Myocyte (in vitro differentiated cells): Measurements from ENCODE around the gene ZNF678. TPM values are rescaled to one million over a fixed set of nuclear protein-coding genes. Genes with fewer than 3 reads are reported as not detected.
A peak's percentile ranks its signal among the peaks of the same experiment; 100 is the strongest.
"Not testable (repeated sequence)": the region's sequence is repeated elsewhere in the genome, so short reads cannot be mapped to it uniquely, and the experiment has no call there.

Source experiments
- DNase-seq: peaks from one replicate; pipeline ENCODE4 v3.0.0-alpha.2; 2012; ENCODE audit warnings: low read depth
- total RNA-seq: library from RNA; depleted of rRNA; stranded (reverse); fragments of >200 nt; gene quantifications from 2 replicates; pipeline ENCODE4 v1.2.3, GENCODE V29; 2014

ZNF678 gene
- total RNA-seq, 1 donor from 2014 or later, result 5.3 TPM

- no peak for DNase-seq
These were observed 13.5 kb upstream of the ZNF678 start for GRCh38 chr1:227549892-227550291.

GRCh38 chr1:227551881-227552280, 11.5 kb upstream of the ZNF678 start:
- DNase-seq, result not testable (repeated sequence)

- no peak for DNase-seq
These were observed 7.1 kb upstream of the ZNF678 start for GRCh38 chr1:227556288-227556687.

GRCh38 chr1:227557962-227558725, 5.2 kb upstream of the ZNF678 start:
- no peak for DNase-seq

- DNase-seq, result no peak
These were observed 4.6 kb upstream of the ZNF678 start for GRCh38 chr1:227558732-227559262.

- DNase-seq, result no peak
These were observed 3.9 kb upstream of the ZNF678 start for GRCh38 chr1:227559499-227559898.

- no peak for DNase-seq
These were observed 3.4 kb upstream of the ZNF678 start for GRCh38 chr1:227559926-227560325.

- no peak for DNase-seq
These were observed 2.8 kb upstream of the ZNF678 start for GRCh38 chr1:227560393-227561173.

- DNase-seq, result no peak
These were observed 2.0 kb upstream of the ZNF678 start for GRCh38 chr1:227561241-227561907.

GRCh38 chr1:227562037-227562436, 1.3 kb upstream of the ZNF678 start:
- DNase-seq, result no peak

GRCh38 chr1:227562933-227563323, 428 bp upstream of the ZNF678 start:
- DNase-seq, result no peak

- no peak for DNase-seq
These were observed 3.9 kb downstream of the ZNF678 start for GRCh38 chr1:227567256-227567655.

- no peak for DNase-seq
These were observed 5.2 kb downstream of the ZNF678 start for GRCh38 chr1:227568593-227568992.

GRCh38 chr1:227572752-227573151, 9.4 kb downstream of the ZNF678 start:
- DNase-seq, result no peak

GRCh38 chr1:227574926-227575325, 11.6 kb downstream of the ZNF678 start:
- no peak for DNase-seq

GRCh38 chr1:227576189-227576588, 12.8 kb downstream of the ZNF678 start:
- DNase-seq, result peak; percentile 55

- no peak for DNase-seq
These were observed 14.1 kb downstream of the ZNF678 start for GRCh38 chr1:227577500-227577899.

- DNase-seq, result no peak
These were observed 20.0 kb downstream of the ZNF678 start for GRCh38 chr1:227583354-227583753.

- DNase-seq, result no peak
These were observed 23.4 kb downstream of the ZNF678 start for GRCh38 chr1:227586733-227587132.

- DNase-seq, result no peak
These were observed 24.6 kb downstream of the ZNF678 start for GRCh38 chr1:227587968-227588367.

GRCh38 chr1:227588769-227589168, 25.4 kb downstream of the ZNF678 start:
- not testable (repeated sequence) for DNase-seq

- DNase-seq, result not testable (repeated sequence)
These were observed 26.4 kb downstream of the ZNF678 start for GRCh38 chr1:227589777-227590176.
